ENCODE results near the gene ANAPC10. TPM values are rescaled to one million over a fixed set of nuclear protein-coding genes. Genes with fewer than 3 reads are reported as not detected.

Gene ANAPC10
- total and polyA plus RNA-seq, 2 donors (not counting 1 experiment from before 2014, with no cell fraction given), result 28.1 to 29.7 TPM

DNA sequence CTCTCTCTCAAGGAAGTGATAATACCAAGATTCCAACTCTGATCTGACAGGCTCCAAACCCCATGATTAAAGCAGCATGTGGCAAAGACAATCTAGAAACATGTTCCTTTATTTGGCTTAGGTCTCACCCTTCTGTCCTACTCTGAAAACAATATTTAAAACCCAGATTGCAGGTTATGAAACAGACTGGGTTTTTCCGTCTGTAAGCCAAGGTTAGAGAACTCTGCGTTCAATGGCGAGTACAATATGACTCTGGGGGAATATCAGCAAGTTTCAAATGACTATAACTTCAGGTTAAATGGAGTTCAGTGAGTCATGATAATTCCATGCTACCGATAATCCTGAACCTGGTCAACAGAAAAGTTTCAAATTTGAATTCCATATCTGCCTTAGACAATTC is 50.8 kb downstream of the ANAPC10 start:
- Histone ChIP-seq H3K36me3 (ENCODE audit: control insufficient read depth, insufficient read depth, low read length) (no peaks in the 10 kb centered on the region), H3K79me2 (ENCODE audit: control insufficient read depth, insufficient read depth, low read length) (no peaks in the 10 kb centered on the region), H3K9me3 (ENCODE audit: control insufficient read depth, insufficient read depth, low read depth, low read length) (no peaks in the 10 kb centered on the region), H4K20me1 (ENCODE audit: control insufficient read depth, extremely low read depth, insufficient read depth, low read length) (no peaks in the 10 kb centered on the region), H3K4me3 (replicated peaks in 1 of 4; ENCODE audit: control extremely low read depth in 1 of 4, insufficient read depth in 1 of 4, low read depth in 3 of 4, low read length in 4 of 4) (no peak overlapping the region), H3K4me2 (ENCODE audit: extremely low read depth, insufficient read depth, low read length) (no peak overlapping the region), H3K4me1 (ENCODE audit: control insufficient read depth, extremely low read depth, insufficient read depth, low read length) (no peaks in the 10 kb centered on the region), H3K27me3 (ENCODE audit: control insufficient read depth, insufficient read depth, low read length) (no peaks in the 10 kb centered on the region), H3K27ac (ENCODE audit: insufficient read depth, low read length) (no peak overlapping the region), H2AFZ (ENCODE audit: low read length) (no peak overlapping the region), H3K9ac (ENCODE audit: insufficient read depth, low read length) (no peak overlapping the region)
- TF ChIP-seq EZH2 (IDR thresholded peaks at IDR 0.05; ENCODE audit: low read length, missing control alignments), result no peak
- DNase-seq (ENCODE audit: low read depth in 2 of 2), result peak in 1 of 2 donors; percentile 38

DNA sequence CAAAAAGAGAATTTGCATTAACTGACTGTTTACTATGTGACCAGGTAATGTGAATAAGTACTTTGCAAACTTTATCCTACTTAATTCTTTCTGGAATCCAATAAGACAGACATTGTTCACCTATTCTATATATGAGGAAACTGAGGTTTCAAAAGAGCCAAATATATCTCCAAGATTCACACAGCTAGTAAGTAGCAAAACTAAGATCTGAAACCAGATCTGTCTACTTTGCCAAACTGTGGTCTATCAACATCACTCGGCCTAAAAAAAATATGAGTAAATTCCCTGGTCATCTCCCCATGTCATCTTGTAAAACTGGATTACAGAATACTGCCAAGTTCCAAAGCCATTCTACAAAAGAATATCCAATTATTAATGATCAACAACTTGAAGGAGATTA is 52.8 kb downstream of the ANAPC10 start:
- no peak overlapping the region for H3K9ac ChIP-seq (ENCODE audit: insufficient read depth, low read length)
- no peak for TF ChIP-seq EZH2 (IDR thresholded peaks at IDR 0.05; ENCODE audit: low read length, missing control alignments)
- TF ChIP-seq, protein P1, sequence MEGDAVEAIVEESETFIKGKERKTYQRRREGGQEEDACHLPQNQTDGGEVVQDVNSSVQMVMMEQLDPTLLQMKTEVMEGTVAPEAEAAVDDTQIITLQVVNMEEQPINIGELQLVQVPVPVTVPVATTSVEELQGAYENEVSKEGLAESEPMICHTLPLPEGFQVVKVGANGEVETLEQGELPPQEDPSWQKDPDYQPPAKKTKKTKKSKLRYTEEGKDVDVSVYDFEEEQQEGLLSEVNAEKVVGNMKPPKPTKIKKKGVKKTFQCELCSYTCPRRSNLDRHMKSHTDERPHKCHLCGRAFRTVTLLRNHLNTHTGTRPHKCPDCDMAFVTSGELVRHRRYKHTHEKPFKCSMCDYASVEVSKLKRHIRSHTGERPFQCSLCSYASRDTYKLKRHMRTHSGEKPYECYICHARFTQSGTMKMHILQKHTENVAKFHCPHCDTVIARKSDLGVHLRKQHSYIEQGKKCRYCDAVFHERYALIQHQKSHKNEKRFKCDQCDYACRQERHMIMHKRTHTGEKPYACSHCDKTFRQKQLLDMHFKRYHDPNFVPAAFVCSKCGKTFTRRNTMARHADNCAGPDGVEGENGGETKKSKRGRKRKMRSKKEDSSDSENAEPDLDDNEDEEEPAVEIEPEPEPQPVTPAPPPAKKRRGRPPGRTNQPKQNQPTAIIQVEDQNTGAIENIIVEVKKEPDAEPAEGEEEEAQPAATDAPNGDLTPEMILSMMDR (conservative IDR thresholded peaks at IDR 0.05 in 1 of 2, IDR thresholded peaks at IDR 0.05 in 1 of 2; ENCODE audit: low read depth in 1 of 2, low read length in 2 of 2), result no peak
- H2AFZ ChIP-seq (ENCODE audit: low read length), result no peak overlapping the region
- DNase-seq (ENCODE audit: low read depth in 2 of 2), result no peak
- no peak overlapping the region for H3K27ac ChIP-seq (ENCODE audit: insufficient read depth, low read length)
- no peak overlapping the region for H3K4me3 ChIP-seq (replicated peaks in 1 of 4; ENCODE audit: control extremely low read depth in 1 of 4, insufficient read depth in 1 of 4, low read depth in 3 of 4, low read length in 4 of 4)
- no peaks in the 10 kb centered on the region for H3K9me3 ChIP-seq (ENCODE audit: control insufficient read depth, insufficient read depth, low read depth, low read length)
- no peaks in the 10 kb centered on the region for H3K79me2 ChIP-seq (ENCODE audit: control insufficient read depth, insufficient read depth, low read length)
- no peaks in the 10 kb centered on the region for H3K36me3 ChIP-seq (ENCODE audit: control insufficient read depth, insufficient read depth, low read length)
- H4K20me1 ChIP-seq (ENCODE audit: control insufficient read depth, extremely low read depth, insufficient read depth, low read length), result no peaks in the 10 kb centered on the region
- no peaks in the 10 kb centered on the region for H3K27me3 ChIP-seq (ENCODE audit: control insufficient read depth, insufficient read depth, low read length)
- no peaks in the 10 kb centered on the region for H3K4me1 ChIP-seq (ENCODE audit: control insufficient read depth, extremely low read depth, insufficient read depth, low read length)
- no peak overlapping the region for H3K4me2 ChIP-seq (ENCODE audit: extremely low read depth, insufficient read depth, low read length)

DNA sequence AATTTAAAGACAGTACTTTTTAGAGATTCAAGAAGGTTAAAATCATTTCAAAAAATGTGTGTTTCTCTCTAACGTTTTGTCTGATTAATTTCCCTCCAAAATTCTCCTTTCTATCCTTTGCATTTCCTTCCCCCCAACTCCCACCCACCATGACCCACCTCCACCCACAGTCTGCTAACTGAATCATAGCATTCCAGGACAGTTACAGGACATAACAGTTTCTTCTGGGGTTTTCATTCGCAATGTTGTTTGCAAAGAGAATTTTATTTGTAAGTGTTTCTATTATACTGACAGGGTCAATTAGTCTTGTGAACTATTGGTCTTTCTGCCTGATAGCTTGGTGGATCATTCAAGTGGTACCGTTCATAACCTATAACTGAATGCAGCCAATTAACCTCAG is 53.7 kb downstream of the ANAPC10 start:
- Histone ChIP-seq H4K20me1 (ENCODE audit: control insufficient read depth, extremely low read depth, insufficient read depth, low read length) (no peaks in the 10 kb centered on the region), H3K4me2 (ENCODE audit: extremely low read depth, insufficient read depth, low read length) (no peak overlapping the region), H3K9ac (ENCODE audit: insufficient read depth, low read length) (no peak overlapping the region), H3K4me3 (replicated peaks in 1 of 4; ENCODE audit: control extremely low read depth in 1 of 4, insufficient read depth in 1 of 4, low read depth in 3 of 4, low read length in 4 of 4) (no peak overlapping the region), H3K9me3 (ENCODE audit: control insufficient read depth, insufficient read depth, low read depth, low read length) (no peaks in the 10 kb centered on the region), H3K27ac (ENCODE audit: insufficient read depth, low read length) (no peak overlapping the region), H3K79me2 (ENCODE audit: control insufficient read depth, insufficient read depth, low read length) (no peaks in the 10 kb centered on the region), H2AFZ (ENCODE audit: low read length) (no peak overlapping the region), H3K27me3 (ENCODE audit: control insufficient read depth, insufficient read depth, low read length) (no peaks in the 10 kb centered on the region), H3K4me1 (ENCODE audit: control insufficient read depth, extremely low read depth, insufficient read depth, low read length) (no peaks in the 10 kb centered on the region), H3K36me3 (ENCODE audit: control insufficient read depth, insufficient read depth, low read length) (no peaks in the 10 kb centered on the region)
- TF ChIP-seq, protein P1 (conservative IDR thresholded peaks at IDR 0.05 in 1 of 2, IDR thresholded peaks at IDR 0.05 in 1 of 2; ENCODE audit: low read depth in 1 of 2, low read length in 2 of 2), result no peak
- no peak for TF ChIP-seq EZH2 (IDR thresholded peaks at IDR 0.05; ENCODE audit: low read length, missing control alignments)
- DNase-seq (ENCODE audit: low read depth in 2 of 2), result peak in 1 of 2 donors; percentile 79
